H9 (cell line): Measurements from ENCODE around the gene ILDR2. TPM values are rescaled to one million over a fixed set of nuclear protein-coding genes. Genes with fewer than 3 reads are reported as not detected.

Source experiments
- DNase-seq: peaks from one replicate; pipeline ENCODE4 v3.0.0-alpha.2; 2017
- H2AFZ ChIP-seq: one replicate; pipeline ENCODE4 v1.6.1; 2013; ENCODE audit warnings: mild to moderate bottlenecking, low read length, control low read depth, moderate library complexity
- H2AK5ac ChIP-seq: 2 replicates; pipeline ENCODE4 v1.6.1; 2013; ENCODE audit warnings: low read length, control low read depth, mixed read lengths; ENCODE audit not compliant: insufficient read length
- H2BK120ac ChIP-seq: one replicate; pipeline ENCODE4 v1.6.1; 2013; ENCODE audit warnings: low read depth, mild to moderate bottlenecking, low read length, control low read depth, inconsistent platforms; ENCODE audit not compliant: poor library complexity, severe bottlenecking
- H2BK12ac ChIP-seq: 2 replicates; pipeline ENCODE4 v1.6.1; 2013; ENCODE audit warnings: low read length, control low read depth, mixed read lengths, low read depth; ENCODE audit not compliant: insufficient read length
- H2BK15ac ChIP-seq: 2 replicates; pipeline ENCODE4 v1.6.1; 2013; ENCODE audit warnings: low read depth, low read length, control low read depth
- H2BK20ac ChIP-seq: one replicate; pipeline ENCODE4 v1.6.1; 2013; ENCODE audit warnings: low read depth, mild to moderate bottlenecking, low read length, control low read depth, inconsistent platforms; ENCODE audit not compliant: poor library complexity, severe bottlenecking
- H2BK5ac ChIP-seq: 2 replicates; pipeline ENCODE4 v1.6.1; 2013; ENCODE audit warnings: low read length, control low read depth, mixed read lengths; ENCODE audit not compliant: insufficient read length
- H3K14ac ChIP-seq: 2 replicates; pipeline ENCODE4 v1.6.1; 2013; ENCODE audit warnings: low read length, control low read depth; ENCODE audit not compliant: insufficient read depth
- H3K18ac ChIP-seq: 2 replicates; pipeline ENCODE4 v1.6.1; 2013; ENCODE audit warnings: low read depth, mild to moderate bottlenecking, mixed read lengths, low read length, control low read depth; ENCODE audit not compliant: insufficient read length
- H3K23ac ChIP-seq: 2 replicates; pipeline ENCODE4 v1.6.1; 2013; ENCODE audit warnings: low read length, control low read depth, mixed read lengths, low read depth; ENCODE audit not compliant: insufficient read length
- H3K23me2 ChIP-seq: 2 replicates; pipeline ENCODE4 v1.6.1; 2013; ENCODE audit warnings: low read depth, mild to moderate bottlenecking, mixed read lengths, low read length, control low read depth; ENCODE audit not compliant: insufficient read length, poor library complexity, severe bottlenecking
- H3K27ac ChIP-seq: 2 replicates; pipeline ENCODE4 v1.5.1; 2013; ENCODE audit warnings: low read length, control low read depth, mixed read lengths, low read depth; ENCODE audit not compliant: insufficient read length
- H3K27me3 ChIP-seq: 2 replicates; pipeline ENCODE4 v1.6.1; 2013; ENCODE audit warnings: low read length, control low read depth, inconsistent platforms; ENCODE audit not compliant: insufficient read depth
- H3K4ac ChIP-seq: 2 replicates; pipeline ENCODE4 v1.6.1; 2013; ENCODE audit warnings: low read depth, mild to moderate bottlenecking, control low read depth, inconsistent platforms, low read length, moderate library complexity
- H3K4me1 ChIP-seq: 2 replicates; pipeline ENCODE4 v1.6.1; 2013; ENCODE audit warnings: low read length, control low read depth, inconsistent platforms; ENCODE audit not compliant: insufficient read depth
- H3K4me2 ChIP-seq: 2 replicates; pipeline ENCODE4 v1.6.1; 2013; ENCODE audit warnings: low read length, control low read depth, mixed read lengths; ENCODE audit not compliant: insufficient read length, insufficient read depth
- H3K56ac ChIP-seq: 2 replicates; pipeline ENCODE4 v1.6.1; 2013; ENCODE audit warnings: low read depth, mild to moderate bottlenecking, mixed read lengths, low read length, control low read depth; ENCODE audit not compliant: insufficient read length
- H3K79me1 ChIP-seq: 2 replicates; pipeline ENCODE4 v1.6.1; 2013; ENCODE audit warnings: low read depth, mild to moderate bottlenecking, moderate library complexity, low read length, control low read depth, inconsistent platforms; ENCODE audit not compliant: insufficient read depth, poor library complexity, severe bottlenecking
- H3K79me2 ChIP-seq: 2 replicates; pipeline ENCODE4 v1.6.1; 2013; ENCODE audit warnings: low read length, control low read depth, inconsistent platforms; ENCODE audit not compliant: insufficient read depth
- H3K9ac ChIP-seq: 2 replicates; pipeline ENCODE4 v1.6.1; 2013; ENCODE audit warnings: low read length, control low read depth, mixed read lengths; ENCODE audit not compliant: insufficient read length; ENCODE audit errors: extremely low read depth
- H3K9me3 ChIP-seq: one replicate; pipeline ENCODE4 v1.6.1; 2013; ENCODE audit warnings: low read depth, low read length, inconsistent platforms; ENCODE audit not compliant: control insufficient read depth
- H3T11ph ChIP-seq: one replicate; pipeline ENCODE4 v1.6.1; 2013; ENCODE audit warnings: mild to moderate bottlenecking, low read length, control low read depth, inconsistent platforms
- H4K20me1 ChIP-seq: one replicate; pipeline ENCODE4 v1.6.1; 2013; ENCODE audit not compliant: control insufficient read depth, insufficient read length, insufficient read depth
- H4K5ac ChIP-seq: 2 replicates; pipeline ENCODE4 v1.6.1; 2013; ENCODE audit warnings: low read depth, mild to moderate bottlenecking, mixed read lengths, low read length, control low read depth; ENCODE audit not compliant: insufficient read length
- H4K8ac ChIP-seq: replicated peaks from 2 replicates; pipeline ENCODE4 v1.6.1; 2013; ENCODE audit warnings: low read length, control low read depth, mixed read lengths, low read depth; ENCODE audit not compliant: insufficient read length
- H4K91ac ChIP-seq: 2 replicates; pipeline ENCODE4 v1.6.1; 2013; ENCODE audit warnings: low read depth, mild to moderate bottlenecking, moderate library complexity, mixed read lengths, low read length, control low read depth; ENCODE audit not compliant: insufficient read length
- H3K27ac Mint-ChIP-seq, 3 experiments: 2 replicates in 2 of 3; 3 replicates in 1 of 3; pipeline ENCODE4 v1.8.0; 2020 to 2021; ENCODE audit warnings: mixed read lengths in 3 of 3, mild to moderate bottlenecking in 1 of 3, moderate library complexity in 1 of 3
- H3K27me3 Mint-ChIP-seq: 2 replicates; pipeline ENCODE4 v1.8.0; 2021; ENCODE audit warnings: low read depth, mild to moderate bottlenecking, moderate library complexity, mixed read lengths
- H3K36me3 Mint-ChIP-seq, 3 experiments: 2 replicates in 2 of 3; 3 replicates in 1 of 3; pipeline ENCODE4 v1.8.0; 2020 to 2021; ENCODE audit warnings: low read depth in 3 of 3, mixed read lengths in 3 of 3; ENCODE audit not compliant: insufficient read depth in 1 of 3
- H3K4me1 Mint-ChIP-seq, 2 experiments: 2 replicates each; pipeline ENCODE4 v1.8.0; 2020; ENCODE audit warnings: mixed read lengths in 2 of 2
- H3K4me3 Mint-ChIP-seq, 2 experiments: 2 replicates in 1 of 2; 3 replicates in 1 of 2; pipeline ENCODE4 v1.8.0; 2020 to 2021; ENCODE audit warnings: mild to moderate bottlenecking in 2 of 2, mixed read lengths in 2 of 2, moderate library complexity in 1 of 2
- H3K9me3 Mint-ChIP-seq, 2 experiments: 2 replicates in 1 of 2; 3 replicates in 1 of 2; pipeline ENCODE4 v1.8.0; 2020; ENCODE audit warnings: mild to moderate bottlenecking in 2 of 2, mixed read lengths in 2 of 2, moderate library complexity in 1 of 2
- WGBS: extraction: QIAGEN DNeasy Blood & Tissue Kit; methylation state at CpG from one replicate; pipeline ENCODE4 v1.1.7; 2013; ENCODE audit warnings: missing lambda C conversion rate, low lambda C conversion rate, mixed read lengths; ENCODE audit not compliant: insufficient read length; ENCODE audit errors: extremely low coverage; 5-methylcytosine and 5-hydroxymethylcytosine counted together
- total RNA-seq: library from RNA; stranded (reverse); gene quantifications from 2 replicates; pipeline ENCODE4 v1.2.1, GENCODE V29; 2021
- TF ChIP-seq, protein P1 (sequence below): fragments of 200-600 bp; sonication (generic); conservative IDR thresholded peaks from 3 replicates; pipeline ENCODE4 v1.8.0; 2021; ENCODE audit warnings: antibody characterized with exemption, mild to moderate bottlenecking

ILDR2 gene
- total RNA-seq, 1 experiment from 2014 or later, result 1.1 TPM

DNA sequence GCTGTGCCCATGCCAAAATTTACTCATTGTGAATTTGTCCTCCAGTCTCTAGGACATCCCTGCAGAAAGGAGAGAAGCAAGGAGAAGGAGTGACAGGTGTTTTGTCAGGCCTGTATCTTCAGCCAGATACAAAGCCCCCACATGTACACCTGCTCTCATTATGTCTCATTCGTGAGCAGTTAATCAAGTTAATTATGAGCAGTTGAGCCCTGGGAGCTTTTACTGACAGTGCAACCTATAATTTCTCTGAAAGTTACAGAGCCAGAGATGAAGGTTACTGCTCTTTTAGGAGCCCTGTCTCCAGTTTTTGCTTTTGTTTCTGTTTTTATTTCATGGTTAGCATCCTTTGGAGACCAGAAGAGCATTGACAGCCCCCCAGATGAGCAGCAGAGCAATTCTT lies 5.0 kb upstream of the ILDR2 start:
- H3K4ac ChIP-seq, result no peak overlapping the region
- H3K4me1 Mint-ChIP-seq, result peaks cover 0 to 2% of the 10 kb centered on the region in 2 experiments; a peak in 1 of 4 replicates
- H3K79me1 ChIP-seq, result no peaks in the 10 kb centered on the region
- no peak overlapping the region for H3K14ac ChIP-seq
- no peak overlapping the region for H2BK20ac ChIP-seq
- H4K91ac ChIP-seq, result no peak overlapping the region
- H2BK120ac ChIP-seq, result no peak overlapping the region
- H2BK5ac ChIP-seq, result no peak overlapping the region
- H3K18ac ChIP-seq, result no peak overlapping the region
- no peak overlapping the region for H3T11ph ChIP-seq
- no peaks in the 10 kb centered on the region for H3K36me3 Mint-ChIP-seq
- H3K4me2 ChIP-seq, result no peak overlapping the region
- no peak overlapping the region for H4K5ac ChIP-seq
- no peak overlapping the region for H2BK15ac ChIP-seq
- no peak for DNase-seq
- no peak overlapping the region for H2AK5ac ChIP-seq
- no peaks in the 10 kb centered on the region for H3K79me2 ChIP-seq
- no peak overlapping the region for H3K9ac ChIP-seq
- H3K4me1 ChIP-seq, result no peaks in the 10 kb centered on the region
- H3K9me3 ChIP-seq, result no peaks in the 10 kb centered on the region
- no peaks in the 10 kb centered on the region for H4K20me1 ChIP-seq
- H3K27ac Mint-ChIP-seq, result no peak overlapping the region
- H2AFZ ChIP-seq, result no peak overlapping the region
- H3K23ac ChIP-seq, result no peak overlapping the region
- TF ChIP-seq, protein P1, sequence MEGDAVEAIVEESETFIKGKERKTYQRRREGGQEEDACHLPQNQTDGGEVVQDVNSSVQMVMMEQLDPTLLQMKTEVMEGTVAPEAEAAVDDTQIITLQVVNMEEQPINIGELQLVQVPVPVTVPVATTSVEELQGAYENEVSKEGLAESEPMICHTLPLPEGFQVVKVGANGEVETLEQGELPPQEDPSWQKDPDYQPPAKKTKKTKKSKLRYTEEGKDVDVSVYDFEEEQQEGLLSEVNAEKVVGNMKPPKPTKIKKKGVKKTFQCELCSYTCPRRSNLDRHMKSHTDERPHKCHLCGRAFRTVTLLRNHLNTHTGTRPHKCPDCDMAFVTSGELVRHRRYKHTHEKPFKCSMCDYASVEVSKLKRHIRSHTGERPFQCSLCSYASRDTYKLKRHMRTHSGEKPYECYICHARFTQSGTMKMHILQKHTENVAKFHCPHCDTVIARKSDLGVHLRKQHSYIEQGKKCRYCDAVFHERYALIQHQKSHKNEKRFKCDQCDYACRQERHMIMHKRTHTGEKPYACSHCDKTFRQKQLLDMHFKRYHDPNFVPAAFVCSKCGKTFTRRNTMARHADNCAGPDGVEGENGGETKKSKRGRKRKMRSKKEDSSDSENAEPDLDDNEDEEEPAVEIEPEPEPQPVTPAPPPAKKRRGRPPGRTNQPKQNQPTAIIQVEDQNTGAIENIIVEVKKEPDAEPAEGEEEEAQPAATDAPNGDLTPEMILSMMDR, result no peak
- H3K27ac ChIP-seq, result no peak overlapping the region
- no peak overlapping the region for H4K8ac ChIP-seq
- peaks cover 16% of the 10 kb centered on the region; the same call in 1 of the 2 replicates for H3K27me3 ChIP-seq
- H3K23me2 ChIP-seq, result no peaks in the 10 kb centered on the region
- peaks cover 45% of the 10 kb centered on the region for H3K27me3 Mint-ChIP-seq
- H3K9me3 Mint-ChIP-seq, result no peaks in the 10 kb centered on the region
- no peak overlapping the region for H3K4me3 Mint-ChIP-seq
- H3K56ac ChIP-seq, result no peak overlapping the region
- H2BK12ac ChIP-seq, result no peak overlapping the region
- no CpG with 5 or more reads among the region's 1 CpG for WGBS
